C4-2B (cell line): ENCODE data around the gene CDH12.

Source experiments
- CTCF ChIP-seq: fragments of 450-650 bp; conservative IDR thresholded peaks from 2 replicates; pipeline ENCODE4 v1.5.1; 2017; ENCODE audit warnings: mild to moderate bottlenecking
- ZFX ChIP-seq: fragments of 450-650 bp; IDR thresholded peaks from 2 replicates; pipeline ENCODE4 v1.6.1; 2017

- peak; percentile 88 for TF ChIP-seq CTCF
- TF ChIP-seq ZFX: no peak
Measured at GRCh38 chr5:21802869-21803490, 1050.2 kb downstream of the CDH12 start.
